DOHH2 (cell line): ENCODE results near the gene FBXW4.

Experiments used
- H3F3A ChIP-seq: fragments of 200-600 bp; sonication (generic), shearing (Covaris generic); 2 replicates; pipeline ENCODE4 v1.6.0; 2016; ENCODE audit warnings: antibody characterized with exemption, mild to moderate bottlenecking; ENCODE audit not compliant: control insufficient read depth, insufficient read depth
- H3K27ac ChIP-seq: fragments of 200-600 bp; sonication (generic); 2 replicates; pipeline ENCODE4 v1.5.1; 2014; ENCODE audit warnings: low read depth, mild to moderate bottlenecking, low read length, moderate library complexity
- H3K27me3 ChIP-seq: fragments of 200-600 bp; sonication (generic); 2 replicates; pipeline ENCODE4 v1.6.1; 2014; ENCODE audit warnings: mild to moderate bottlenecking, low read length, mixed read lengths; ENCODE audit not compliant: control insufficient read depth
- H3K36me3 ChIP-seq: fragments of 200-600 bp; sonication (generic); 2 replicates; pipeline ENCODE4 v1.6.1; 2014; ENCODE audit warnings: mild to moderate bottlenecking, low read length, moderate library complexity, mixed read lengths; ENCODE audit not compliant: control insufficient read depth
- H3K4me1 ChIP-seq: fragments of 200-600 bp; sonication (generic); 2 replicates; pipeline ENCODE4 v1.6.1; 2014; ENCODE audit warnings: mild to moderate bottlenecking, low read length, mixed read lengths; ENCODE audit not compliant: control insufficient read depth
- H3K4me2 ChIP-seq: fragments of 200-600 bp; sonication (generic); 2 replicates; pipeline ENCODE4 v1.6.0; 2014; ENCODE audit warnings: mild to moderate bottlenecking, low read length, moderate library complexity
- H3K4me3 ChIP-seq: fragments of 200-600 bp; sonication (generic); 2 replicates; pipeline ENCODE4 v1.5.1; 2014; ENCODE audit warnings: mild to moderate bottlenecking, low read length, mixed read lengths
- H3K79me2 ChIP-seq: fragments of 200-600 bp; sonication (generic); 2 replicates; pipeline ENCODE4 v1.6.1; 2014; ENCODE audit warnings: mild to moderate bottlenecking, low read length, mixed read lengths; ENCODE audit not compliant: control insufficient read depth
- H3K9me2 ChIP-seq: fragments of 200-600 bp; sonication (generic); replicated peaks from 2 replicates; pipeline ENCODE4 v1.6.1; 2014; ENCODE audit warnings: mild to moderate bottlenecking, low read length, mixed read lengths; ENCODE audit not compliant: control insufficient read depth
- H3K9me3 ChIP-seq: fragments of 200-600 bp; sonication (generic); 2 replicates; pipeline ENCODE4 v1.6.1; 2014; ENCODE audit warnings: antibody characterized with exemption, low read length, mixed read lengths; ENCODE audit not compliant: control insufficient read depth, insufficient read depth
- H4K20me1 ChIP-seq: fragments of 200-600 bp; sonication (generic); 2 replicates; pipeline ENCODE4 v1.6.0; 2014; ENCODE audit warnings: low read depth, mild to moderate bottlenecking, antibody characterized with exemption, low read length, moderate library complexity; ENCODE audit not compliant: control insufficient read depth, insufficient read depth
- CTCF ChIP-seq: fragments of 200-600 bp; sonication (generic); IDR thresholded peaks from one replicate; pipeline ENCODE4 v1.5.1; 2014; ENCODE audit warnings: antibody characterized with exemption, mild to moderate bottlenecking, low read depth, low read length; ENCODE audit not compliant: poor library complexity, severe bottlenecking
- EZH2phosphoT487 ChIP-seq: fragments of 200-600 bp; sonication (generic); IDR thresholded peaks from 2 replicates; pipeline ENCODE4 v1.6.1; 2017; ENCODE audit warnings: borderline replicate concordance, mild to moderate bottlenecking, antibody characterized with exemption, low read length, moderate library complexity, mixed read lengths

Gene FBXW4

GRCh38 chr10:101736666-101737065 is 41.7 kb upstream of the FBXW4 start:
- Histone ChIP-seq H3K27me3 (peaks cover 14% of the 10 kb centered on the region), H3K4me3 (no peak overlapping the region), H3K9me3 (no peaks in the 10 kb centered on the region), H3K9me2 (no peaks in the 10 kb centered on the region), H3F3A (no peaks in the 10 kb centered on the region), H3K79me2 (no peaks in the 10 kb centered on the region), H3K27ac (no peak overlapping the region), H4K20me1 (no peaks in the 10 kb centered on the region), H3K36me3 (no peaks in the 10 kb centered on the region), H3K4me2 (no peak overlapping the region), H3K4me1 (no peaks in the 10 kb centered on the region)
- TF ChIP-seq EZH2phosphoT487 = no peak
- TF ChIP-seq CTCF = no peak

GRCh38 chr10:101732096-101732495 is 37.1 kb upstream of the FBXW4 start:
- H3K79me2 ChIP-seq = no peaks in the 10 kb centered on the region
- H3K4me3 ChIP-seq = no peak overlapping the region
- H4K20me1 ChIP-seq = no peaks in the 10 kb centered on the region
- H3K36me3 ChIP-seq = no peaks in the 10 kb centered on the region
- TF ChIP-seq EZH2phosphoT487 (no peak), CTCF (no peak)
- peaks cover 14% of the 10 kb centered on the region for H3K27me3 ChIP-seq
- H3K4me1 ChIP-seq = no peaks in the 10 kb centered on the region
- no peaks in the 10 kb centered on the region for H3K9me2 ChIP-seq
- no peaks in the 10 kb centered on the region for H3F3A ChIP-seq
- no peak overlapping the region for H3K4me2 ChIP-seq
- H3K27ac ChIP-seq = no peak overlapping the region
- H3K9me3 ChIP-seq = no peaks in the 10 kb centered on the region

GRCh38 chr10:101726115-101726387 is 31.1 kb upstream of the FBXW4 start:
- H4K20me1 ChIP-seq = no peaks in the 10 kb centered on the region
- no peaks in the 10 kb centered on the region for H3K36me3 ChIP-seq
- no peak overlapping the region for H3K4me3 ChIP-seq
- TF ChIP-seq CTCF (no peak), EZH2phosphoT487 (no peak)
- no peaks in the 10 kb centered on the region for H3K9me2 ChIP-seq
- H3K4me2 ChIP-seq = no peak overlapping the region
- no peaks in the 10 kb centered on the region for H3K79me2 ChIP-seq
- H3K27me3 ChIP-seq = peaks cover 12% of the 10 kb centered on the region; the same call in 1 of the 2 replicates
- peaks cover 6% of the 10 kb centered on the region for H3K4me1 ChIP-seq
- no peaks in the 10 kb centered on the region for H3K9me3 ChIP-seq
- no peak overlapping the region for H3K27ac ChIP-seq
- H3F3A ChIP-seq = no peaks in the 10 kb centered on the region
